KBM-7 (cell line): ENCODE results near the gene TCF23.
A peak's percentile ranks its signal among the peaks of the same experiment; 100 is the strongest.
"Not testable (repeated sequence)": the region's sequence is repeated elsewhere in the genome, so short reads cannot be mapped to it uniquely, and the experiment has no call there.

ENCODE experiments used
- DNase-seq: peaks from one replicate; pipeline ENCODE4 v3.0.0-alpha.2; 2015
- in situ Hi-C: fragments of 300-500 bp; cut with MboI; formaldehyde crosslinking; loops from 2 replicates; pipeline ENCODE4 v1.14.3; 2020; ENCODE audit warnings: low sequenced_read_pairs, low pct_unique_long_range_greater_than_20kb, mixed read lengths

Gene TCF23

GRCh38 chr2:27150639-27151230, 1.9 kb downstream of the TCF23 start:
- in situ Hi-C loops, result no loop called here
- DNase-seq, result no peak

GRCh38 chr2:27152102-27152795, 3.4 kb downstream of the TCF23 start:
- DNase-seq, result no peak
- in situ Hi-C loops, result no loop called here

- in situ Hi-C loops, result no loop called here
- no peak for DNase-seq
Observed at GRCh38 chr2:27152796-27153464, 4.1 kb downstream of the TCF23 start.

- DNase-seq, result no peak
- in situ Hi-C loops, result no loop called here
Observed at GRCh38 chr2:27154488-27154887, 5.7 kb downstream of the TCF23 start.

- no peak for DNase-seq
- in situ Hi-C loops, result no loop called here
Observed at GRCh38 chr2:27155069-27155520, 6.3 kb downstream of the TCF23 start.

GRCh38 chr2:27158468-27158867, 9.7 kb downstream of the TCF23 start:
- no peak for DNase-seq
- in situ Hi-C loops, result no loop called here

GRCh38 chr2:27159271-27159670, 10.5 kb downstream of the TCF23 start:
- in situ Hi-C loops, result no loop called here
- DNase-seq, result no peak

GRCh38 chr2:27160191-27160590, 11.4 kb downstream of the TCF23 start:
- DNase-seq, result no peak
- in situ Hi-C loops, result no loop called here

- no peak for DNase-seq
- in situ Hi-C loops, result no loop called here
Observed at GRCh38 chr2:27162151-27163121, 13.6 kb downstream of the TCF23 start.

- DNase-seq, result no peak
- in situ Hi-C loops, result no loop called here
Observed at GRCh38 chr2:27164960-27165763, 16.4 kb downstream of the TCF23 start.

GRCh38 chr2:27170581-27171337, 22.0 kb downstream of the TCF23 start:
- peak; percentile 31 for DNase-seq
- in situ Hi-C loops, result no loop called here

GRCh38 chr2:27171351-27171848, 22.6 kb downstream of the TCF23 start:
- in situ Hi-C loops, result no loop called here
- DNase-seq, result no peak

GRCh38 chr2:27174638-27175037, 25.8 kb downstream of the TCF23 start:
- DNase-seq, result no peak
- in situ Hi-C loops, result no loop called here

- DNase-seq, result no peak
- in situ Hi-C loops, result no loop called here
Observed at GRCh38 chr2:27175330-27175729, 26.5 kb downstream of the TCF23 start.

- in situ Hi-C loops, DNase-seq: not testable (repeated sequence)
Observed at GRCh38 chr2:27175781-27176180, 27.0 kb downstream of the TCF23 start.

- no peak for DNase-seq
- in situ Hi-C loops, result no loop called here
Observed at GRCh38 chr2:27177441-27178351, 28.9 kb downstream of the TCF23 start.

- DNase-seq, result no peak
- in situ Hi-C loops, result no loop called here
Observed at GRCh38 chr2:27178469-27178868, 29.7 kb downstream of the TCF23 start.
